HEK293T (cell line): ENCODE results near the gene DCAF15.

ENCODE experiments used
- ARNT ChIP-seq: fragments of 450-650 bp; IDR thresholded peaks from 2 replicates; pipeline ENCODE4 v1.6.1; 2017; ENCODE audit warnings: mild to moderate bottlenecking
- BHLHE40 ChIP-seq: fragments of 450-650 bp; IDR thresholded peaks from 2 replicates; pipeline ENCODE4 v1.6.1; 2016; ENCODE audit warnings: mild to moderate bottlenecking, moderate library complexity, borderline replicate concordance
- ELF4 ChIP-seq: fragments of 450-650 bp; IDR thresholded peaks from 2 replicates; pipeline ENCODE4 v1.6.1; 2017; ENCODE audit warnings: antibody characterized with exemption
- FOXA1 ChIP-seq: fragments of 450-650 bp; IDR thresholded peaks from 2 replicates; pipeline ENCODE4 v1.6.1; 2016; ENCODE audit warnings: mild to moderate bottlenecking
- FOXM1 ChIP-seq: fragments of 450-650 bp; IDR thresholded peaks from 2 replicates; pipeline ENCODE4 v1.6.1; 2017; ENCODE audit warnings: mild to moderate bottlenecking, borderline replicate concordance
- HDGF ChIP-seq: fragments of 450-650 bp; IDR thresholded peaks from 2 replicates; pipeline ENCODE4 v1.6.1; 2017; ENCODE audit warnings: antibody characterized with exemption, borderline replicate concordance
- L3MBTL2 ChIP-seq: fragments of 450-650 bp; conservative IDR thresholded peaks from 2 replicates; pipeline ENCODE4 v1.6.1; 2016; ENCODE audit warnings: mild to moderate bottlenecking
- LEF1 ChIP-seq: fragments of 450-650 bp; IDR thresholded peaks from 2 replicates; pipeline ENCODE4 v1.6.1; 2017; ENCODE audit warnings: mild to moderate bottlenecking, borderline replicate concordance
- NFRKB ChIP-seq: fragments of 450-650 bp; IDR thresholded peaks from 2 replicates; pipeline ENCODE4 v1.6.1; 2016; ENCODE audit warnings: mild to moderate bottlenecking, moderate library complexity
- SP1 ChIP-seq: fragments of 450-650 bp; IDR thresholded peaks from 2 replicates; pipeline ENCODE4 v1.6.1; 2017
- SUZ12 ChIP-seq: fragments of 450-650 bp; IDR thresholded peaks from 2 replicates; pipeline ENCODE4 v1.6.1; 2016; ENCODE audit warnings: mild to moderate bottlenecking
- TARDBP ChIP-seq: fragments of 450-650 bp; IDR thresholded peaks from 2 replicates; pipeline ENCODE4 v1.6.1; 2016
- ZNF384 ChIP-seq: fragments of 450-650 bp; IDR thresholded peaks from 2 replicates; pipeline ENCODE4 v1.6.1; 2016
- TF ChIP-seq, protein P1 (sequence below): fragments of 450-650 bp; IDR thresholded peaks from 2 replicates; pipeline ENCODE4 v1.6.1; 2016

DNA sequence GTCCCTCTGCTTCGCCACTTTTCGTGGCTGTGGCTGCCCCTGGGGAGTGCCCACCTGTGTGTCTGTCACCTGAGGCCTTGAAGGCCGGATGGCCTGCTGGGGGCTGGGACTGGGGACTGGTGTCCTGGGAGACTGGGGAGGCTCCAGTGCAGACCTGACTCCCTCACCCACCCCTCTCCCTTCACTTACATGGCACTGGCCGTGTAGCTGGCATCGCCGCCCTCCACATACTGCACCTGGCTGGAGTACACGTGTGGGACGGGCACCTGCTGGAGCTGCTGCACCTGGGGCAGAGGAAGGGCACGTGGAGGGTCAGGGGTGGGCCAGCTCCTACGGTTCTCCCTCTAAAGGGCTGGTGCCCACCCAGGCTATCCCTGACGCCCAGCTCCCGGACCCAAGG lies 25.5 kb downstream of the DCAF15 start:
- TF ChIP-seq NFRKB: no peak
- no peak for TF ChIP-seq ELF4
- no peak for TF ChIP-seq ZNF384
- TF ChIP-seq SP1: no peak
- no peak for TF ChIP-seq BHLHE40
- no peak for TF ChIP-seq LEF1
- no peak for TF ChIP-seq FOXA1
- TF ChIP-seq HDGF: no peak
- TF ChIP-seq L3MBTL2: no peak
- TF ChIP-seq TARDBP: no peak
- no peak for TF ChIP-seq FOXM1
- TF ChIP-seq SUZ12: no peak
- no peak for TF ChIP-seq ARNT
- TF ChIP-seq, protein P1, sequence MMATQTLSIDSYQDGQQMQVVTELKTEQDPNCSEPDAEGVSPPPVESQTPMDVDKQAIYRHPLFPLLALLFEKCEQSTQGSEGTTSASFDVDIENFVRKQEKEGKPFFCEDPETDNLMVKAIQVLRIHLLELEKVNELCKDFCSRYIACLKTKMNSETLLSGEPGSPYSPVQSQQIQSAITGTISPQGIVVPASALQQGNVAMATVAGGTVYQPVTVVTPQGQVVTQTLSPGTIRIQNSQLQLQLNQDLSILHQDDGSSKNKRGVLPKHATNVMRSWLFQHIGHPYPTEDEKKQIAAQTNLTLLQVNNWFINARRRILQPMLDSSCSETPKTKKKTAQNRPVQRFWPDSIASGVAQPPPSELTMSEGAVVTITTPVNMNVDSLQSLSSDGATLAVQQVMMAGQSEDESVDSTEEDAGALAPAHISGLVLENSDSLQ: no peak
